HG03558 (cell line): Measurements from ENCODE around the gene VPS37B.

Experiments used
- ATAC-seq: cut with Tn5 transposase; IDR thresholded peaks from one replicate; pipeline ENCODE4 v1.9.1; 2021; ENCODE audit warnings: moderate number of reproducible peaks; ENCODE audit not compliant: unreplicated experiment; ENCODE audit errors: extremely low read depth

VPS37B gene

GRCh38 chr12:122844366-122844971 is 51.5 kb downstream of the VPS37B start:
- ATAC-seq = no peak

- no peak for ATAC-seq
Measured at GRCh38 chr12:122843455-122843854, 52.5 kb downstream of the VPS37B start.

DNA sequence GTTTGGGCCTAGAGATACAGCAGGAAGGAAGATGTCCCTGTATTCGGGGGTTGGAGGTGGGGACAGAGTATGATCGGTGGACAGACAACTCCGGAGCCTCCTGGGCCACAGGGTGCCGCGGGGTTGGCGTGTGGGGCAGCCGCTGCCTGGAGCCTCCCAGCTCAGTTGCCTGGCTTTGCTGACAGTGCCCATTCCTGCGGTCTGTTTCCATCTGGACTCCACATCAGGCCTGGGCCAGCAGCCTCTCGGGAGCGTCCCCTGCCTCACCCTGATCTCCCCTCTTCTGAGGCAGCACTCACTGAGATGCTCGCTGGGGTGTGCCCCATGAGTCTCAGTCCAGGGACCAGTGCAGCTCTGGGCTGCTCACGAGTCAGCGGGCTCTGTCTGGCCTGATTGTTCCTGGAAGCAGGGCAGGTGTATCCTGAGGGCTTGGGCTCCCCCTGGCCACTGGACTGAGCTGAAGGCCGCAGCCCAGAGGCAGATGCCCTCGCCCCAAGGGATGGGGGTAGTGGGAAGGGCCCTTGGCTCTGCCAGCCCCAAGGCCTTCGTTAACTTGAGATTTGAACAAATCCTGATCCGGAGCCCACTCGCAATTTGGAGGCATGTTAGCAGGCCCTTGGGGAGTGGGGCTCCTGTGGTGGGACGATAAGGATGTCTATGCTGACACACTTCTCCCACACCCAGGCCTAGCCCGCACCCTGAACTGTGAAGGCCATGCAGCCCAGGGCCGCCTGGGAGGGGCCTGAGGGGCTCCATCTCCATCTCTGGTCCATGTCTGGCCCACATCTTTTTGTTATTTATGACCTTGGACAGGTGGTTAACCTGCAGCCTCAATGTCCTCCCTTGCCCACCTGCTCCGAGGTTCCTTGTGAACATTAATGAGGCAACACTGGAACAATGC is 53.2 kb downstream of the VPS37B start:
- no peak for ATAC-seq

GRCh38 chr12:122841544-122842321 is 54.2 kb downstream of the VPS37B start:
- no peak for ATAC-seq

DNA sequence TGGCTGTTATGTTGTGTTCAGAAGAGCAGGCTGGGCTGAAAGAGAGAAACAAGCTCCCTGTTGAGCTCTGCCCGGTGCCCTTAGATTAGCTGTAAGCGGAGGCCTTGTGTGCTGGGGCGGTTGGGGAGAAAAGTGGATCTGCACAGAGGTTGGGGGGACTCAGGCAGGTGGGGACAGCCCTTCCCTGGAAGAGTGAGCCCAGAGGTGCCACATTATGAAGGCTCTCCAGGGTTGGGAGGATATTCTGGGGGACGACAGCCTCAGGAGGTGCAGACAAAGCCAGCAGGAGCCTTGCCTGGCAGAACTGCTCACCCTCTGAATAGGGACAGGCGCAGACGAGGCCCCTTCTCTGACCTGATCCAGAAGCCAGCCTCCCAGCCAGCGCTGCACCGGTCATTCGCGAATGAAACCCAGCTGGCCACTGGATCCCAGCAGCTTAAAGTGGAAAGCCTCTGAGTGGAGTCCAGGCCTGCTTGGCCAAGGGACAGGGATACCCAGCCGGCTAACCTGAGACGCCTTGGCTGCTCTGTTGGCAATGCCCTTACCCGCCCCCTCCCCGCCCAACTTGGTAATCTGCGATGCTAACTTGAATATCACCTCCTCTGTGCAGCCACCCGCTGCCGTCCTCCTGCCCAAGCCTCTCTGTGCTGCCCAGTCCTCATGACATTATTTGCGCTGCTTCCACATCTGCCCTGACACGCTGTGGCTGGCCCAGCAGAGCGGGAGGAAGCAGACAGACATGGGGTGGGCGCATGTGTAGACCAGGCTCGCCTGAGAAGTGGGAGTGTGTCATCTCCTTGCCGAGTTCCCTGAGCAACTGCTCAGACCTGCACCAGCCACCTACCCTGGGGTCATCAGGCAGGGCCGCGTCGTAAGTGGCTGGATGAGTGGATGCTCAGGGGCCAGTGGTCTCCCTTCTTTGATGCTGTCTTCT is 55.1 kb downstream of the VPS37B start:
- no peak for ATAC-seq

- ATAC-seq = no peak
Measured at GRCh38 chr12:122839907-122840554, 55.9 kb downstream of the VPS37B start.

- ATAC-seq = no peak
Measured at GRCh38 chr12:122838841-122839240, 57.1 kb downstream of the VPS37B start.

DNA sequence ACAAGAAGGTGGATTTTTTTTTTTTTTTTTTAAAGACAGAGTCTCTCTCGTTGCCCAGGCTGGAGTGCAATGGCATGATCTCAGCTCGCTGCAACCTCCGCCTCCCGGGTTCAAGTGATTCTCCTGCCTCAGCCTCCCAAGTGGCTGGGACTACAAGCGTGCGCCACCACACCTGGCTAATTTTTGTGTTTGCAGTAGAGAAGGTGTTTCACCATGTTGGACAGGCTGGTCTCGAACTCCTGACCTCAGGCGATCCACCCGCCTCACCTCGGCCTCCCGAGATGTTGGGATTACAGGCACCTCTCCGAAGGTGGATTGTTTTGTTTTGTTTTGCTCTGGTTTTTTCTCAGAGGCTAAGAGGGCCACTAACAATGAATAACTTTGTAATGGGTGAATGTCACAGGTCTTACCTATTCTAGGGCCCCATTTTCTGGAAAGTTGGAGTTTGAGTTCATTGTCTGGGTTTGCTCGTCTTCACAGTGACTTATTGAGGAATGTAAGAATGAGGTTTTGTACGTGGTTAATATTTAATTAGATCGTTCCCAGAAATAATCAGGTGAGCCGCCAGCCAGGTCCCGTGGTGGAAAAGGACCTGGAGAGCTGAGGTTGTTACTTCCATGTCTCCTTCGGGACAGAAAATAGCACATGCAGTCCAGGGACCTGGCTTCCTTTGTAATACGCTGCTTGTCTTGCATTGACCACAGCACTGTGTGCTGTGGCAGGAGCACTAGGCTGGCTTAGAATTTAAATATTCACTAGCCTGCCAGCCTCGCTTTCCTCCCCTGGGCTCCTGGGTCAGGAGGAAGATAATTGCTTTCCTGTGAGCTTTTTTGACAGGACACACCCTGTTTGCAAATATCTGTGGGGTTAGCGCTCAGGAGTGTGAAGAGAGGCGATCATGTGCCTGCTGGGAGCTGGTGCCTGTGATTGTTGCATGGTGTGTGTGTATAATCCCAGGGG is 58.3 kb downstream of the VPS37B start:
- ATAC-seq = no peak

- ATAC-seq = no peak
Measured at GRCh38 chr12:122836027-122836921, 59.6 kb downstream of the VPS37B start.

DNA sequence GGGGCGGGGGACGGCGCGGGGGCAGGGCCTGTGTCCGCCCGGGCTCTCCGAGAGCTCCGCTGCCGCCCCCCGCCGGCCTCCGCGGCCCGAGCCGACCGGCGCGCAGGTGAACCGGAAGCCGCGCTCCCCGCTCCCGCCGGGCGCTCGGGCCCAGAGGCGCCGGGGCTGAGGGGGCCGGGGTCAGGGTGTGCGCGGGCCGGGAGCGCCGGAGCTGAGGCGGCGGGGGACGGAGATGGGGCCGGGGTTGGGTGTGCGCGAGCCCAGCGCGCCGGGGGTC is 60.2 kb downstream of the VPS37B start:
- ATAC-seq = no peak

DNA sequence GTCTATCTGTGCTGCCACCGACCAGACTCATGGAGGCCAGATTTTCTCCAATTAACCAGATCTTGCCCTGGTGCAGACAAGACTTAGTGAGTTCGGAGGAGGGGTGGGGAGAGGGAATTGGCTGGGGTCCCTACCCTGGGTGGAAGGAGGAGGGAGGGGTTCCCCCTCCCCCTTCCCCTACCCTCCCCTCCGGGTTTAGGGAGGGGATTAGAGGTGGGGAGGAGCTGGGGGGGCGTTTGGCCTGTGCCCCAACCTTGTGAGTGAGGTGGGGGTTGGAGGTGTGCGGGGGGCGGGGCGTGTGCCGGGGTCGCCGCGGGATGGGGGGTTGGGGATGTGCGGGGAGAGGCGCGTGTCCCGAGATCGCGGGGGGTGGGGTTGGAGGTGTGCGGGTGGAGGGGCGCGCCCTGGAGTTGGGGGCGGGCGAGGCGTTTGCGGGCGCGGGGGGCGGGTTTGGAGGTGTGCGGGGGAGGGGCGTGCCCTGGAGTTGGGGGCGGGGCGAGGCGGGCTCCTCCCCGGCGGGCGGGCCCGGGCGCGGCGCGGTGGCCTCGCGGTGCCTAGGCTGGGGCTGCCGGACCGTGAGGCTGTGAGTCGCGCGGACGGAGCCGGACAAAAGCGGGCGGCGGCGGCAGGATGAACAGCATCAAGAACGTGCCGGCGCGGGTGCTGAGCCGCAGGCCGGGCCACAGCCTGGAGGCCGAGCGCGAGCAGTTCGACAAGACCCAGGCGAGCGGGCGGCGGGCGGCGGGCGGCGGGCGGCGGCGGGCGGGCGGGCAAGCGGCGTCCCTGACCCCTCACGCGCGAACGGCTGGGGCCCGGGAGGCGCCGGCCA is 60.8 kb downstream of the VPS37B start, which contains the start of gene HIP1R:
Gene HIP1R, plus strand, starts transcription at position 537 of the 829 bp plus-strand sequence. Its CDS starts 94 bp downstream, at position 631.
- no peak for ATAC-seq

DNA sequence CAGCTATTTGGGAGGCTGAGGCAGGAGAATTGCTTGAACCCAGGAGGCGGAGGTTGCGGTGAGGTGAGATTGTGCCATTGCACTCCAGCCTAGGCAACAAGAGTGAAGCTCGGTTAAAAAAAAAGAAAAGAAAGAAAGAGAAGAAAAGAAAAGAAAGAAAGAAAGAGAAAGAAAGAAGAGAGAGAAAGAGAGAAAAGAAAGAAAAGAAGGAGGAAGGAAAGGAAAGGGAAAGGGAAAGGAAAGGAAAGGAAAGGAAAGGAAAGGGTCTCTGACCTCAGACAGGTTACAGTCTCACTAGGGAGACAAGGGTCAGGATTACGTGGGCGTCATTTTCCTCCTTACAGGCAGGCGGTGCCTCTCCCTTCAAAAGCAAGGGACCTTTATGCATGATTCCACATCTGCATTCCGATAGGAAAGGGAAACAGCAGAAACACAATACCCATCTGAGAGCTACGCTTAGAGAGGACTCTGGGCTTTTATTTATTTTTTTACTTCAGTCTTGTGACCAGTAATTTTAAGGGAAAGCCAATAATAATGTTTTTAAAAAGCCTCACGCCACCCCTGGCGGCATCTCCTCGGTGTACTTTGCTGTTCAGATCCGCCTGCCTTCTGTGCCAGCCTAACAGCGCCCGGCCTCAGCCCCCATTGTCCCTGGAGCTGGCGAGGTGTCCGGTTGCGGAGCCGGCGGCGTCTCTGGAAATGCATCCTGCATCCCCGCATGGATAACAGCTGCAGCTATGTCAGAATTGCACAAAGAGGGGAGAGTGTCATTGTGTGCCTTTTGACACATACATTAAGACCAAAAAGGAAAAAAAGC is 61.6 kb downstream of the VPS37B start:
- no peak for ATAC-seq

GRCh38 chr12:122830517-122831214 is 65.3 kb downstream of the VPS37B start:
- ATAC-seq = no peak

GRCh38 chr12:122827258-122827657 is 68.7 kb downstream of the VPS37B start:
- no peak for ATAC-seq
